NCI-H524 treated with DMSO at 0.1 percent for 48 hours (cell line): ENCODE data around the gene NEK7.
"Not testable (repeated sequence)": the region's sequence is repeated elsewhere in the genome, so short reads cannot be mapped to it uniquely, and the experiment has no call there.

Source experiments
- DNase-seq: peaks from one replicate; lab custom pipeline; 2025; lab: John Stamatoyannopoulos, UW

NEK7 gene

GRCh38 chr1:198171667-198172540 lies 15.1 kb downstream of the NEK7 start:
- no peak for DNase-seq

- DNase-seq = no peak
Observed at GRCh38 chr1:198173832-198174231, 17.0 kb downstream of the NEK7 start.

DNA sequence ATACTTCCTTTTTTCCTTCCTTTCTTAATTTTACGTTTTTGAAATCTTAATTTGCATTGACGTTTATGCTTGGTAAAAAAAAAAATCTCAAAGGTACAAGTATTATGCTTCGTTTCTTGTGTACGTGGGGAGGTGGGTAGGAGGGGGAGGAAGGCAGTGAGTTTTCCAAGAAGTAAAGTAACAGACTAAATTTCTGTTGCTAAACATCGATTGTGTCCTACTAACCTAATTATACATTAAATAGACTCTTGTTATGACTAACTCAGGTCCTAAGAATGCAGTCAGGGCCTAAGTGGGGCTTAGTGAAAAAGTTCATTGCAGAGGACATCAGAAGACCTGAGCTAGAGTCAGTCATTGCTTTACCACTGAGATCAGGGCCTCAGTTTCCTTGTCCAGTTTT lies 17.5 kb downstream of the NEK7 start:
- DNase-seq = no peak

DNA sequence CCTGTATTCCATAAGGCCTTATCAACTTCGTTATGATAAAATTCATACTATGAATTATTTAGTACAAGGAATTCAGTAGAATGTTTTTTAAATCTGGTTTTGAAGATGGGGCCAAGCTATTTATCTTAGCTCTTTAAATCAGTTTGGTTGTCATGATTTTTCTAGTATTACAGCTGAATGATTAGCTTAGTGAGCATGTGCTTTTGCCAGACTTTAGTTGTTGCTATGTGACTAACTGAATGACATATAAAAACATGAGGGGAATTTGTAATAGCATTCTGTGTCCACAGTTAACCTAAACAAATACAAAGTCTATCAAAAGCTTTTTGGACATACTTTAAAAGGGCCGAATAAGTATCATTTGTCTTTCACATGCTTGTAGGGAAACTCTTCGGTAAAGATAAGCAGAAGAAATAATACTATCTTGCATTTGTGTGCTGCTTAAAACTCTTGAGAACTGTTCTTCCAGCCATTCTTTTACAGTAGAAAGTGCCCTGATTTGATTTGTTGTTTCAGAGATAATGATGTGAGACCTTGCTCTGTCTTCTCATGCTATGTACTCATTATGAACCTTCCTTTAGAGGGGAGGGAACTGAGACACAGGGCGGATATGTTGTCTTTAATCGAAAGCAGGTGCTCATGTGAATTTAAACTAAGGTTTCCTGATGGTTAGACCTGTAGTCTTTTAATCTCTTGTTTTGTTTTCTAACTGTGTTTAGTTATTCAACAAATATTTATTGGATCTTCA lies 18.8 kb downstream of the NEK7 start:
- DNase-seq = no peak

DNA sequence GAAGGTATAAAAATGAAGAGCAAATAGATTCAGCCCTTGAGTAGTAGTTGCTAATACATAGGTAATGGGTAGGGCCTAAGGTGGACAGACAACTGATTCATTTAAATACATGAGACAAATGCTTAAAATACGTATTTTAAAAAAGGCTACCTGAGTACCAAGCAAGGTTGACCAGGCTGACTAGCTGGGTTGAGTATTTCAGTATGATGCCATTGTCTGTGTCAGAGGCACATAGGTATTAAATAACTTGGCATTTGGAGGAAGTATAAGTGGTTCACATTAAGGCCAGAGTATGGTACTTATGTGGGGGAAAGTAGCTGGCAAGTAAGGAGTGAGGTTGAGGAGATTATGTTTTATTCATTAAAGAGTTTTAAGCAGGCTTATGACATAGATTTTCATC lies 19.4 kb downstream of the NEK7 start:
- no peak for DNase-seq

GRCh38 chr1:198177546-198177945 lies 20.7 kb downstream of the NEK7 start:
- DNase-seq = no peak

DNA sequence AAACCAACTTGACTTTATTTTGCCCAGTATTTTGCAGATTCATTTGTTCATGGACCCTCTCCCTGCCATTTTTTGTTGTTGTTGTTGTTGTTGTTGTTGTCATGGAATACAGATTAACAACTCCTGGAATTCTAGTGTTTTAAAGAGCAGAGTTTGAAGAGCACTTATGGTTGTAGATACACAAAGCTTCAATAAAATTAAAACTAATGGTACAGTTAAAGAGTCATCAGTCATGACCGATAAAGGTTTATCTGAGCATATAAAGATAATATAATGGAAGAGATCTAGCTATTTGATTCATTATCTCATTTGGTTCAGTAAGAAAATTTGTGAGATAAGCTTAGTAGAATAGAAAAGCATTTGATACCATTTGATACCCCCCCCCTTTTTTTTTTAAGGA lies 21.8 kb downstream of the NEK7 start:
- DNase-seq = no peak

- DNase-seq = no peak
Observed at GRCh38 chr1:198179556-198179981, 22.8 kb downstream of the NEK7 start.

- no peak for DNase-seq
Observed at GRCh38 chr1:198183605-198184004, 26.8 kb downstream of the NEK7 start.

GRCh38 chr1:198184516-198184915 lies 27.7 kb downstream of the NEK7 start:
- no peak for DNase-seq

DNA sequence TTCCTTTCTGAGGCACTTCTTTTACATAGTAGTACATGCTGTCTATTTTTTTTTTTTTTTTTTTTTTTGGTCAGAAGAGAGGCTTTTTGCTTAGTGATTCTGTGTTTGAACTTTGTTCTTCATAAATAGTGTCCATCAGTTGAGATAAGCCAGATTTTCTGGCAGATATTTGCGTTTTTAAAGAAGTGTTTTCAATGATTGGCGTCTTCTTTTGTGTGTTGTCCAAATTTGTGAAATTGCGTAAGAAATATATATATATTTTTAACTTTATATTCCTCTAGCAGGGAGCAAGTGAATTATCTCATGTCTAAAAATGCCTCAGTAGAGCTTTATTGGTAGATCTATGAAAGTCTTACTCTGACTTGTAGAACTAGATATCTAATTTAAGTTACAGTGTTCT lies 28.3 kb downstream of the NEK7 start:
- no peak for DNase-seq

DNA sequence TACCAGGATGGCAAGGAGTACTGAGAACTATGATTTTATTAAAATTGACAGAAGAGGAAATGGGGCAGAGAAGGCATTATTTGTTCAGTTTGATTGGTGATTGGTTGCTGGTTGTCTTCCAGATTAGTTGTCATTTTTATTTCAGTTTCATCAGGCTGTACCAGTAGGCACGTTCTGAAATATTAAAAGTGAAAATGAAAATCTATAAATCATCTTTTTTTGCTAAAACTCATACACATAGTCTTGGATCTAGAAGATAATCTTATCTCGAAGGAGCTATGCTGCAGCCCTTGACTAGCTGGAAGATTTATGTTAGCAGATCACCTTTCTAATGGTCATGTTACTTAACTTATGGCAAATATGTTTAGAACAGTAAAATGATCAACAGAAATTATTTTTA lies 29.0 kb downstream of the NEK7 start:
- no peak for DNase-seq

GRCh38 chr1:198186916-198187580 lies 30.2 kb downstream of the NEK7 start:
- no peak for DNase-seq

- no peak for DNase-seq
Observed at GRCh38 chr1:198187973-198188588, 31.3 kb downstream of the NEK7 start.

- no peak for DNase-seq
Observed at GRCh38 chr1:198191117-198191516, 34.3 kb downstream of the NEK7 start.

GRCh38 chr1:198193871-198194270 lies 37.1 kb downstream of the NEK7 start:
- not testable (repeated sequence) for DNase-seq

DNA sequence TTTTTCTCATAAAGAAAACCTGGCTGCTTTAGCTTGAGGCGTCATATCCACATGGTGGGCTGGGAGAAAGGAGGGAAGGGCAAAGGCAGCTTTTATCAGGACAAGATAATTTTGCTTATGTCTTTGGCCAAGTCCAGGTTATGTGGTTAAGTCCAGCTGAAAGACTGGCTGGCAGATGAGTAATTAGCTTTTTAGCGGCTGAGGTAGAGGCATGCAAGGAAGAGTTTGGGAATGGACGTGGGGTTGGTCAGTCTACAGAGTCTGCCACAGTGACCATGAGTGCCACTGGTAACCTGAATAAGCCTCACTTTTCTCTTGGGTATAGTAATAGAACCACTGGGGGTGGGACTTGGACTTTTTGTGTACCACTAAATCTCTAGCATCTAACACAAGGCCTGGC lies 39.8 kb downstream of the NEK7 start:
- no peak for DNase-seq

GRCh38 chr1:198197285-198197684 lies 40.5 kb downstream of the NEK7 start:
- no peak for DNase-seq

- no peak for DNase-seq
Observed at GRCh38 chr1:198199105-198199504, 42.3 kb downstream of the NEK7 start.

GRCh38 chr1:198201956-198202784 lies 45.4 kb downstream of the NEK7 start:
- DNase-seq = no peak

GRCh38 chr1:198203434-198203833 lies 46.6 kb downstream of the NEK7 start:
- no peak for DNase-seq
